OCI-LY7 (cell line): Measurements from ENCODE around the gene FAM174C. TPM values are rescaled to one million over a fixed set of nuclear protein-coding genes. Genes with fewer than 3 reads are reported as not detected.

Experiments
- BruUV-seq: library from RNA; stranded (reverse); fragments of 400-500 nt; replicated peaks from 2 replicates; lab custom pipeline; 2021; lab: Mats Ljungman, UMichigan
- CTCF ChIA-PET: fragments of 300-600 bp; sonication (Branson Sonifier 250); formaldehyde crosslinking; loops from one replicate; lab custom pipeline; 2022; ENCODE audit warnings: antibody characterized with exemption; ENCODE audit not compliant: unreplicated experiment; lab: Charles Lee
- POLR2A ChIA-PET: fragments of 300-600 bp; sonication (Branson Sonifier 250); formaldehyde crosslinking; loops from one replicate; lab custom pipeline; 2022; ENCODE audit warnings: antibody characterized with exemption; lab: Charles Lee
- DNase-seq: peaks from one replicate; pipeline ENCODE4 v3.0.0-alpha.2; 2015; ENCODE audit warnings: low spot score
- H2AFZ ChIP-seq: fragments of 200-600 bp; sonication (generic), shearing (Covaris generic); 2 replicates; pipeline ENCODE4 v1.6.1; 2014; ENCODE audit warnings: mild to moderate bottlenecking, antibody characterized with exemption, low read length, moderate library complexity
- H3K27ac ChIP-seq: fragments of 200-600 bp; sonication (generic); 2 replicates; pipeline ENCODE4 v1.5.1; 2014; ENCODE audit warnings: mixed run types, low read depth, mild to moderate bottlenecking, moderate library complexity, low read length, inconsistent platforms; ENCODE audit not compliant: poor library complexity, severe bottlenecking
- H3K36me3 ChIP-seq: fragments of 200-600 bp; sonication (generic); 2 replicates; pipeline ENCODE4 v1.6.1; 2014; ENCODE audit warnings: mild to moderate bottlenecking, antibody characterized with exemption, low read length, moderate library complexity, mixed read lengths; ENCODE audit not compliant: insufficient read depth
- H3K4me1 ChIP-seq: fragments of 200-600 bp; sonication (generic); 2 replicates; pipeline ENCODE4 v1.5.1; 2014; ENCODE audit warnings: mild to moderate bottlenecking, low read length; ENCODE audit not compliant: insufficient read depth, poor library complexity, severe bottlenecking
- H3K4me2 ChIP-seq: fragments of 200-600 bp; sonication (generic); 2 replicates; pipeline ENCODE4 v1.6.1; 2014; ENCODE audit warnings: mild to moderate bottlenecking, low read length
- H3K4me3 ChIP-seq: fragments of 200-600 bp; sonication (generic); 2 replicates; pipeline ENCODE4 v1.5.1; 2014; ENCODE audit warnings: mild to moderate bottlenecking, low read depth, low read length; ENCODE audit not compliant: poor library complexity, severe bottlenecking
- H3K79me2 ChIP-seq: fragments of 200-600 bp; sonication (generic); 2 replicates; pipeline ENCODE4 v1.6.1; 2016; ENCODE audit warnings: low read depth, mild to moderate bottlenecking, low read length, moderate library complexity, mixed read lengths; ENCODE audit not compliant: insufficient read depth
- H3K9me2 ChIP-seq: fragments of 200-600 bp; sonication (generic); 2 replicates; pipeline ENCODE4 v1.6.1; 2016; ENCODE audit warnings: mild to moderate bottlenecking, low read length, mixed read lengths; ENCODE audit not compliant: insufficient read depth
- H3K9me3 ChIP-seq: fragments of 200-600 bp; sonication (generic); 2 replicates; pipeline ENCODE4 v1.6.1; 2014; ENCODE audit warnings: mild to moderate bottlenecking, mixed run types, low read length, mixed read lengths
- H4K20me1 ChIP-seq: fragments of 200-600 bp; sonication (generic); 2 replicates; pipeline ENCODE4 v1.6.1; 2014; ENCODE audit warnings: mild to moderate bottlenecking, antibody characterized with exemption, low read length, moderate library complexity, mixed read lengths; ENCODE audit not compliant: insufficient read depth
- CTCF ChIP-seq: fragments of 200-600 bp; sonication (generic); conservative IDR thresholded peaks from 2 replicates; pipeline ENCODE4 v1.5.1; 2014; ENCODE audit warnings: mild to moderate bottlenecking, antibody characterized with exemption, low read length, moderate library complexity, mixed read lengths
- EZH2phosphoT487 ChIP-seq: fragments of 200-600 bp; sonication (generic); IDR thresholded peaks from 2 replicates; pipeline ENCODE4 v1.6.1; 2018; ENCODE audit warnings: low read depth, borderline replicate concordance, mild to moderate bottlenecking, mixed run types, antibody characterized with exemption, low read length, moderate library complexity, mixed read lengths
- intact Hi-C: fragments of 100-400 bp; cut with micrococcal nuclease; formaldehyde crosslinking; loops from one replicate; pipeline ENCODE4 v1.10.0; 2022; ENCODE audit not compliant: unreplicated experiment
- total RNA-seq, 2 experiments: library from RNA; depleted of rRNA in 1 of 2; stranded (reverse); fragments of >200 nt in 1 of 2; shearing (Covaris generic) in 1 of 2; gene quantifications; 2 replicates each; pipeline ENCODE4 v1.2.3, GENCODE V29; 2014 to 2022

FAM174C gene
- total RNA-seq, 2 experiments from 2014 or later, result 53.2 to 81.5 TPM

- DNase-seq, result peak; percentile 93
- intact Hi-C loops, result loop anchor here (1.0 to 10.0 kb wide), 3 partner anchors 17 to 381 kb away; partner anchors contain the start of genes CNN2, RNU6-2 and TMEM259
- H3K4me2 ChIP-seq, result peak overlapping the region; percentile 97
- H3K9me2 ChIP-seq, result no peaks in the 10 kb centered on the region
- peaks cover 37% of the 10 kb centered on the region for H3K79me2 ChIP-seq
- H3K9me3 ChIP-seq, result no peaks in the 10 kb centered on the region
- H3K27ac ChIP-seq, result peak overlapping the region; percentile 93
- peaks cover 23% of the 10 kb centered on the region for H3K36me3 ChIP-seq
- peaks cover 3% of the 10 kb centered on the region; the same call in 1 of the 2 replicates for H4K20me1 ChIP-seq
- ChIA-PET CTCF (interaction anchor here (0.6 to 1.7 kb wide), 2 partner anchors 15 to 22 kb away, joined by 3 to 24 read pairs; no protein-coding TSS in a partner anchor), POLR2A (interaction anchor here (1.0 to 1.4 kb wide), 2 partner anchors 9 to 22 kb away, joined by 3 to 4 read pairs; partner anchors contain the start of gene FAM174C)
- peak overlapping the region; percentile 32; the same call in 1 of the 2 replicates for H2AFZ ChIP-seq
- H3K4me3 ChIP-seq, result peak overlapping the region; percentile 82
- no TSS peak for BruUV-seq
- peaks cover 76% of the 10 kb centered on the region for H3K4me1 ChIP-seq
- TF ChIP-seq EZH2phosphoT487, result no peak
- TF ChIP-seq CTCF, result no peak
Observed at GRCh38 chr19:1266129-1266915, 9.0 kb upstream of the FAM174C start.

DNA sequence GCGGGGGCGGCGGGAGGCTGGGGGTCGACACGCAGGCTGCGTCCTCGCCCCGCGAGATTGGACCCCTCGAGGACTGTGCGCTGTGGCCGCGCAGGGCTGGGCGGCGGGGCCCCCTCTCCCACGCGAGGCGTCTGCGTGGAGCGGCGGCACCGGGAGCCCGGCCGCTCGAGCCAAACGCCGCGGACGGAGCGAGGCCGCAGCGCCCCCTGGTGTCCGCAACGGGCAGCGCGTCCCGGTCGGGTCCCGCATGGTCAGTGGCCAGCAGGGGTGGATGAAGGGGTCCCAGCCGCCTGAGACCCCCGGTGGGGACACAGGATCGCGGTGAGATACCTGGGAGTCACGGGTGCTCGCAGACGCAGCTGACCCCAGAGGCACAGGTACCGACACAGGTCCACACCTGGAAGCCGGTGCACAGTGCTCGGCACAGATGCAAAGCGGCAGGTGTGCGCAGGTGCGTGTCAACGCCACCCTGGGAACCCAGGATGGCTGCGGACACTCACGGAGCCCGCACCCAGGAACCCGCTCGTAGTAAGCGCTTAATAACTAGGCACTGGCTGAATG lies 8.3 kb upstream of the FAM174C start:
- peak; percentile 71 for DNase-seq
- Histone ChIP-seq H4K20me1 (peaks cover 3% of the 10 kb centered on the region; the same call in 1 of the 2 replicates), H3K27ac (peak overlapping the region; percentile 93), H3K4me1 (peaks cover 83% of the 10 kb centered on the region), H3K4me2 (peak overlapping the region; percentile 97), H3K36me3 (peaks cover 30% of the 10 kb centered on the region), H3K9me2 (no peaks in the 10 kb centered on the region), H2AFZ (peak overlapping the region; percentile 32; the same call in 1 of the 2 replicates), H3K9me3 (no peaks in the 10 kb centered on the region), H3K4me3 (peak overlapping the region; percentile 82), H3K79me2 (peaks cover 39% of the 10 kb centered on the region)
- intact Hi-C loops, result loop anchor here (1.0 to 10.0 kb wide), 4 partner anchors 18 to 380 kb away; partner anchors contain the start of genes CNN2, RNU6-2 and TMEM259
- TF ChIP-seq EZH2phosphoT487 (no peak), CTCF (peak; percentile 93)
- BruUV-seq, result no TSS peak
- CTCF ChIA-PET, result interaction anchor here (0.6 to 1.7 kb wide), 2 partner anchors 15 to 23 kb away, joined by 3 to 24 read pairs; no protein-coding TSS in a partner anchor
- POLR2A ChIA-PET, result interaction anchor here (1.0 to 1.4 kb wide), 2 partner anchors 8 to 23 kb away, joined by 3 to 4 read pairs; partner anchors contain the start of gene FAM174C
